C4-2B (cell line): ENCODE results near the gene TNS3.

Experiments used
- CTCF ChIP-seq: fragments of 450-650 bp; conservative IDR thresholded peaks from 2 replicates; pipeline ENCODE4 v1.5.1; 2017; ENCODE audit warnings: mild to moderate bottlenecking
- ZFX ChIP-seq: fragments of 450-650 bp; IDR thresholded peaks from 2 replicates; pipeline ENCODE4 v1.6.1; 2017

GRCh38 chr7:47454974-47455871 lies 126.7 kb downstream of the TNS3 start:
- no peak for TF ChIP-seq ZFX
- TF ChIP-seq CTCF = no peak
